D721Med (cell line): Measurements from ENCODE around the gene ZNF385B.

ENCODE experiments used
- DNase-seq: peaks from one replicate; pipeline ENCODE4 v3.0.0; 2011; ENCODE audit warnings: low spot score; ENCODE audit not compliant: insufficient read length
- FAIRE-seq: peaks from 2 replicates; lab custom pipeline; 2011; peaks lifted over from hg19 to GRCh38; lab: Jason Lieb, UNC
- CTCF ChIP-seq: IDR thresholded peaks from 2 replicates; pipeline ENCODE4 v1.5.1; 2012; ENCODE audit warnings: mild to moderate bottlenecking, control low read depth; ENCODE audit not compliant: insufficient read depth; ENCODE audit errors: missing control alignments

The ZNF385B gene

DNA sequence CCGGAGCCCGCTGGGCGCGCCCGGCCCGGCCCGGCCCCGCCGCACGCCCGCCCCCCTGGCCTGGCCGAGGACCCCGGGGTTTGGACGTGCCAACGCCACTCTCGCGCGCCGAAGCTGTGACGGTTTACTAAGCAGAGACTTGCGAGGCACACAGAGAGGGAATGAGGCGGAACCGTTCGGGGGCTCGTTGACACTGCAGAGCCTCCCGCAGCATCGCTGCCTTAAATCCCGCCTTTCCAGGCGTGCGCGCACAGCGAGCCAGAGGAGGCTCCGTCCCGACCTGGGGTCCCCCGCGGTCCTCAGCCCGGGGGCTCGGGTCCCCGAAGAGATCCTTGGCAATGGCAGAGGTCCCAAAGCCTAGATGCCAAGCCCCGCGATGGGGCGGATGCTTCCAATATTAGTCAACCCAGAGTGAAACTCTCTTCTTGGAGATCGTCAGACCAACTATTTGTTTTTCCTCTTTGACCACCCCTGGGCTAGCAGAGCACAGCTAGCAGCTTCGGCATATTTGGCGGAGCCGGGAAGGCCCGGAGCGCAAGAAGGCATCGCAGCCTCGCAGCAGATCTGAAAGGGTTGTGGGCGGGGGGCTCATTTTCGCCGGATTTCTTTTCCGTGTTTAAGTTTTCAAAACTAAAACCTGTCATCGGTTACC is at the start of gene ZNF385B:
Gene ZNF385B, minus strand, starts transcription at position 197 of the 652 bp plus-strand sequence.
- DNase-seq (no peak), FAIRE-seq (no peak)
- TF ChIP-seq CTCF: no peak

- DNase-seq (no peak), FAIRE-seq (no peak)
- no peak for TF ChIP-seq CTCF
Measured at GRCh38 chr2:179910735-179911113, 49.3 kb upstream of the ZNF385B start.

GRCh38 chr2:179909845-179910734 is 48.7 kb upstream of the ZNF385B start:
- FAIRE-seq (peak; percentile 77), DNase-seq (peak; percentile 13)
- TF ChIP-seq CTCF: no peak

GRCh38 chr2:179900655-179901054 is 39.2 kb upstream of the ZNF385B start:
- FAIRE-seq (no peak), DNase-seq (no peak)
- no peak for TF ChIP-seq CTCF

GRCh38 chr2:179899666-179900065 is 38.3 kb upstream of the ZNF385B start:
- FAIRE-seq (no peak), DNase-seq (no peak)
- no peak for TF ChIP-seq CTCF

- FAIRE-seq (no peak), DNase-seq (no peak)
Measured at GRCh38 chr2:179898873-179899272, 37.5 kb upstream of the ZNF385B start.

More at GRCh38 chr2:179898873-179899272, 37.5 kb upstream of the ZNF385B start:
- TF ChIP-seq CTCF: peak; percentile 68
